GM18498 (cell line): ENCODE data around the gene EFL1.
"Not testable (repeated sequence)": the region's sequence is repeated elsewhere in the genome, so short reads cannot be mapped to it uniquely, and the experiment has no call there.

ENCODE experiments used
- ATAC-seq: cut with Tn5 transposase; IDR thresholded peaks from one replicate; pipeline ENCODE4 v1.9.1; 2021; ENCODE audit warnings: mild to moderate bottlenecking, moderate library complexity; ENCODE audit not compliant: unreplicated experiment

The EFL1 gene

GRCh38 chr15:82262422-82263026, at the start of gene EFL1, which contains the start of gene SAXO2:
EFL1 (minus strand) TSS chr15:82262734; CDS start chr15:82261778, 956 bp downstream.
SAXO2 (plus strand) TSS chr15:82262818; CDS start chr15:82262880, 62 bp downstream.
- ATAC-seq, result peak; percentile 97

- ATAC-seq, result not testable (repeated sequence)
These were observed 48.8 kb upstream of the EFL1 start for GRCh38 chr15:82311321-82311720.

GRCh38 chr15:82309802-82310201, 47.3 kb upstream of the EFL1 start:
- no peak for ATAC-seq

GRCh38 chr15:82307714-82308081, 45.2 kb upstream of the EFL1 start:
- ATAC-seq, result no peak

- ATAC-seq, result no peak
These were observed 44.5 kb upstream of the EFL1 start for GRCh38 chr15:82306791-82307713.

- no peak for ATAC-seq
These were observed 43.1 kb upstream of the EFL1 start for GRCh38 chr15:82305621-82306048.

GRCh38 chr15:82304778-82305090, 42.2 kb upstream of the EFL1 start:
- no peak for ATAC-seq

GRCh38 chr15:82303956-82304777, 41.6 kb upstream of the EFL1 start:
- ATAC-seq, result no peak

GRCh38 chr15:82301296-82302016, 38.9 kb upstream of the EFL1 start:
- ATAC-seq, result no peak

GRCh38 chr15:82300883-82301282, 38.3 kb upstream of the EFL1 start:
- no peak for ATAC-seq

GRCh38 chr15:82300326-82300725, 37.8 kb upstream of the EFL1 start:
- ATAC-seq, result not testable (repeated sequence)

- ATAC-seq, result not testable (repeated sequence)
These were observed 37.0 kb upstream of the EFL1 start for GRCh38 chr15:82299511-82299914.

- ATAC-seq, result no peak
These were observed 36.0 kb upstream of the EFL1 start for GRCh38 chr15:82298520-82298919.

GRCh38 chr15:82298032-82298431, 35.5 kb upstream of the EFL1 start:
- ATAC-seq, result no peak

GRCh38 chr15:82297546-82297945, 35.0 kb upstream of the EFL1 start:
- ATAC-seq, result no peak

- ATAC-seq, result no peak
These were observed 31.6 kb upstream of the EFL1 start for GRCh38 chr15:82294061-82294690.

- ATAC-seq, result no peak
These were observed 29.7 kb upstream of the EFL1 start for GRCh38 chr15:82292271-82292670.

GRCh38 chr15:82288202-82288601, 25.7 kb upstream of the EFL1 start:
- ATAC-seq, result not testable (repeated sequence)

- peak; percentile 93 for ATAC-seq
These were observed 23.9 kb upstream of the EFL1 start for GRCh38 chr15:82286475-82286874.

- not testable (repeated sequence) for ATAC-seq
These were observed 21.8 kb upstream of the EFL1 start for GRCh38 chr15:82284381-82284780.
